C4-2B (cell line): Measurements from ENCODE around the gene FBRSL1.

Experiments
- ZFX ChIP-seq: fragments of 450-650 bp; IDR thresholded peaks from 2 replicates; pipeline ENCODE4 v1.6.1; 2017
- TF ChIP-seq, protein P1 (sequence below): fragments of 450-650 bp; conservative IDR thresholded peaks from 2 replicates; pipeline ENCODE4 v1.5.1; 2017; ENCODE audit warnings: mild to moderate bottlenecking

DNA sequence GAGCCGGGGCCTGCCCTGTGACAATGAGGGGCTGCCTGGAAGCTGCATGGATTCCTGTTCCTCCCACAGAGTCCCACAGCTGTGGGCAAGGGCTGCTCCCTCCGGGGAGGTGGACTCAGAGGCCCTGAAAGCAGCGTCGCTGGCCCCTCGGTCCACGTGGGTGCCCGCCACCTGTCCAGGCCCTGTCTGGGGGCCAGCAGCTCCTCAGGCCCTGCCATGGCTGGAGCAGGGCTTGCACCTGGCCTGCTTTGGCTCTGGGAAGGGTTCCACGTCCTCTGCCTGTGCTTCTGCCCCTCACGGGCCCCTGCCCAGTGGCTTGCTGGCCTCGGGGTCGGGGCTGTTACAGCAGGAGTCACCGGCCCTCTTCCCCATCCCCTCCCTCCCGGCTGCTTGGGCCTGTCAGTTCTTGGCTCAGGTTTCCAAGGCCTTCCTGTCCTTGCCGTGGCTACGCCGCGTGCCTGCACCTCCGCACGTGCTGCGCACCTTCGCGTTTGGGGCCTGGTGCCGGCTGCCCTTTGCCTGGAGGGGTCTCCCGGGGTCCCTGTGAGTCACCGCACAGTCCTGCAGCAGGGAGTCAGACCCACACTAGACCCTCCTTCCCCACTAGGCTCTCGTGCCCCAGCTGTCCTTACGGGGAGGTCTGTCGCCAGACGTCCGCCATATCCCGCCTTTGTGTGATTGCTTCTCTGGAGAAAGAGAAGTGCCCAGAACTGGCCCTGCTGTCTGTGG is 5.8 kb downstream of the FBRSL1 start:
- TF ChIP-seq, protein P1, sequence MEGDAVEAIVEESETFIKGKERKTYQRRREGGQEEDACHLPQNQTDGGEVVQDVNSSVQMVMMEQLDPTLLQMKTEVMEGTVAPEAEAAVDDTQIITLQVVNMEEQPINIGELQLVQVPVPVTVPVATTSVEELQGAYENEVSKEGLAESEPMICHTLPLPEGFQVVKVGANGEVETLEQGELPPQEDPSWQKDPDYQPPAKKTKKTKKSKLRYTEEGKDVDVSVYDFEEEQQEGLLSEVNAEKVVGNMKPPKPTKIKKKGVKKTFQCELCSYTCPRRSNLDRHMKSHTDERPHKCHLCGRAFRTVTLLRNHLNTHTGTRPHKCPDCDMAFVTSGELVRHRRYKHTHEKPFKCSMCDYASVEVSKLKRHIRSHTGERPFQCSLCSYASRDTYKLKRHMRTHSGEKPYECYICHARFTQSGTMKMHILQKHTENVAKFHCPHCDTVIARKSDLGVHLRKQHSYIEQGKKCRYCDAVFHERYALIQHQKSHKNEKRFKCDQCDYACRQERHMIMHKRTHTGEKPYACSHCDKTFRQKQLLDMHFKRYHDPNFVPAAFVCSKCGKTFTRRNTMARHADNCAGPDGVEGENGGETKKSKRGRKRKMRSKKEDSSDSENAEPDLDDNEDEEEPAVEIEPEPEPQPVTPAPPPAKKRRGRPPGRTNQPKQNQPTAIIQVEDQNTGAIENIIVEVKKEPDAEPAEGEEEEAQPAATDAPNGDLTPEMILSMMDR: no peak
- TF ChIP-seq ZFX: no peak
